H54 (cell line): Measurements from ENCODE around the gene PNMT.

ENCODE experiments used
- DNase-seq: peaks from one replicate; pipeline ENCODE4 v3.0.0; 2011; ENCODE audit warnings: low spot score, mixed read lengths; ENCODE audit not compliant: insufficient read length
- FAIRE-seq: peaks from 3 replicates; lab custom pipeline; 2011; peaks lifted over from hg19 to GRCh38; lab: Jason Lieb, UNC
- POLR2A ChIP-seq: IDR thresholded peaks from 2 replicates; pipeline ENCODE4 v1.6.1; 2011; ENCODE audit warnings: low read depth, mild to moderate bottlenecking, low read length

PNMT gene

DNA sequence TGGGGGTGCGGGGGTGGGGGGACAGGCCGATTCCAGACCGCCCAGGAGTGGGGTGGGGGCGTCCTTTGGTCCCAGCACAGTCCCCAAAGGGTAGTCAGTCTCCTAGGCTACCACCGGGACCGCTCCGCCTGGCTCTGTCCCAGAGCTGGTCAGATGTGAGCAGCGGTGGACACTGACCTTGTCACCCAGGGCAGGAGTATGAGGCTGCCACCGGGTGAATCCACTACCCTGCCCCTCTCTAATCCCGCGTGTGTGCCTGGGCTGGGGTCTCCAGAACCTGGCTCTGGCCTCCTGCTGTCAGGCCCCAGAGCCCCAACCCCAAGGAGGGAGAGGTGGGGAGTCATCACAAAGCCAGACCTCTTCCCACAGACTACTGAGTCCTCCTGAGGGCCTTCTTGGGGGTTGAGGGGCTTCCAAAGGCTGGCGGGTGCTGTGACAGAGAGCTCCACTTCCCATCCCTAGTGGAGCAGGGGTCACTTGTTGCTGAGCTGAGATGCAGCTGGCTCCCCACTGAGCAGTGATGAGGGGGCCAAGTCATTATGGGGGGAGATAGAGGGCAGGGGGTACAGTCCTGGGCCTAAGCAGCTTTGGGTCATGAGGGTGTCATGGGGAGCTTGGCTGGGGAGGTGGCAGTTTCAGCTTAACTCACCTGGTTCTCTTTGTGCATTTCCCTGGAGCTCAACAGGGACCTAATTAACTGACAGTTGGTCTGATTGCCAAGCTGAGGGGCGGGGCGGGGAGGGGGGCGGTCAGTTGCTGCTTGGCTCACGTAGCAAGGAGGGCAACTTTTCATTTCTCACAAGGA lies 40.3 kb upstream of the PNMT start:
- no peak for TF ChIP-seq POLR2A
- DNase-seq (no peak), FAIRE-seq (no peak)

DNA sequence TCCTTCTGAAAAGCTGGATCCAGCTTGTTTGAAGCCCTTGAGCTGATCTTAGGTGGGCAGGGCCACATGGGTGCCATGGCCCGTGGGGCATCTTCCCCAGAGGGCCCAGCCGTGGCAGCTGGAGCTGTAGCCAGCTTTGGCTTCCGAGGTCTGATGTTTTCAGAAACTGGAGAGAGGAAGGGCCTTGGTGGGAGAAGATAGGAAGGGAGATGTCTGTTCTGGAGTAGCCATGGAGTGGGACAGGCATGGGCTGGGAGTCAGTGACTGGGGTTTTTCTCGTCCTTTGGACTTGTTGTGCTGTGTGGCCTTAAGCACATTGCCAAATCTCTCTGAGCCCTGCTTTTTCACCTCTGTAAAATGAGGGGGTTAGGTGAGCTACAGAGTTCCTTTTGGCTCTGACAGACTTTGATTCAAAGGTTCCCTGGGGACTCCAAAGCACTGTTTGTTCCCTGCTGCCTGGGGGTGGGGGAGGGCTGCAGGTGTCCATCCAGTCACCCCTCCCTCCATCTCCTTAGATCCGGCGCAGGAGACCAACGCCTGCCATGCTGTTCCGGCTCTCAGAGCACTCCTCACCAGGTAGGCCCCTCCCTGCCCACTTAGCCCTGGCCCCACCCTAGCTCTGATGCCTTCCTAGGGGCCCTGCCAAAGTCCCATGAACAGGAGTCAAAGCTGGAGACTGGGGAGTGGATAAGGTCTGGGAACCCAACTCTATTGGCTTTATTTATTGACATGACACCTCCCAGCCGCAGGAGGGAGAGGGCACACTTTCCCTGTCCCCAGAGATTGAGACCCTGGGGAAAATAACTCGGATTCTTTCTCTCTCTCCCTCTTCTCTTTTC lies 39.4 kb upstream of the PNMT start:
- DNase-seq, result no peak
- FAIRE-seq, result no peak
- TF ChIP-seq POLR2A, result no peak

DNA sequence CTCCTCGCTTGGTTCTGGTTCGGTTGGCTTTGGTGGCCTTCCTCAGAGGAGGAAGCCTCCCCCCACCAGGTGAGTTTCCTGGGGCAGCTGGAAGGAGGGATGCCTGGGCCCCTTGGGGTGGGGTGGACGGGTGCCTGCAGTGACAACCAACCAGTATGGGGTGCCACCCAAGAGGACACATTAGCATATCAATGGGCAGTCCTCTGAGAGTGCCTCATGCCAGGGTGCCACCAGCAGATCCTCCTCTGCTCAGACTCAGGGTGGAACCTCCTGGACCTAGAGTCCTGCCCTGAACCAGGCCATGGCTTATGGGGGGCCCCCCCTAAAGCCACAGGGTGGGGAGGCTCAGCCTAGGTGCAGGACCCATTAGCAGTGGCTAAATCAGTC lies 38.8 kb upstream of the PNMT start:
- FAIRE-seq (no peak), DNase-seq (no peak)
- no peak for TF ChIP-seq POLR2A

GRCh38 chr17:39629898-39630297 lies 38.4 kb upstream of the PNMT start:
- no peak for FAIRE-seq
- no peak for TF ChIP-seq POLR2A
- DNase-seq, result no peak

- FAIRE-seq (no peak), DNase-seq (no peak)
- TF ChIP-seq POLR2A, result no peak
Measured at GRCh38 chr17:39631403-39631802, 36.9 kb upstream of the PNMT start.

DNA sequence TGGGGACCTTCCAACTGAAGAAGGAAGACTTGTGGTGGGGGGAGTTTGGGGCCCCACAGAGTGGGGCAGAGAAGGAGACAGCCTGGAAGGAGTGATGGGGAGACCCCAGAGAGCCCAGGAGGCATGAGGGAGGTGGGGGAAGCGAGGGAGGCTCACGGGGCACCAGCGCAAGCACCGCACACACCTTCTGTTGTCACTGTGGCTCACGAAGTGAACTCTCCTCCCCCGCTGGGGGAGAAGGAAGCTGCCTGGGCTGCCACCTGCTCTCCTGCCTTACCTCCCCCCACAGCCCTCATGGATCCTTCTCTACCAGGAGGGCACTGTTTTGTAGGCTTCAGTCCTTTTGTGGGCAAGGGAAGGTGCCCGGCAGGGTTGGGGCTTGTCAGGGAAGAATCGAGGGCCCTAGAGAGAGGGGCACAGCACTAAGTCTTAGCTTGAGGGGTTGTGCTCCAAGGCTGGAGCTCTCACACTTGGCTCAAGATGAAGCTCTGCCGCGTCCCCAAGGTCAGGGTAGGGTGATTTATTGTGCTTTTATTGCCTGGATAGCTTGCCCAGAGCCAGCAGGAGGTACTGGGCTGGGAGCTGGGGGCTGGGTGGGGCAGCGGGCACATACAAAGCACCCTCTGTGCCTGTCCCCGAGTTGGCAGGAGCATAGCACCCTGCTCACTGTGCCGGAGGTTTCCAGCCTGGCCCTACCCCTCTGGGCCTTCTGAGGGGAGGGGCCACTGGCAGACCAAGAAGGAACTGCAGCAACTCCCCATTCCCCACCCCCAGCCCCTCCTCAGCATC lies 35.9 kb upstream of the PNMT start:
- FAIRE-seq (no peak), DNase-seq (no peak)
- TF ChIP-seq POLR2A, result no peak

- no peak for FAIRE-seq
Measured at GRCh38 chr17:39633570-39634183, 34.6 kb upstream of the PNMT start.

GRCh38 chr17:39634384-39634871 lies 33.8 kb upstream of the PNMT start:
- DNase-seq (no peak), FAIRE-seq (no peak)

More at GRCh38 chr17:39633570-39634183, 34.6 kb upstream of the PNMT start:
- no peak for DNase-seq
- TF ChIP-seq POLR2A, result no peak

GRCh38 chr17:39635614-39636176 lies 32.6 kb upstream of the PNMT start:
- no peak for TF ChIP-seq POLR2A
- FAIRE-seq (no peak), DNase-seq (no peak)

More at GRCh38 chr17:39634384-39634871, 33.8 kb upstream of the PNMT start:
- TF ChIP-seq POLR2A, result no peak

DNA sequence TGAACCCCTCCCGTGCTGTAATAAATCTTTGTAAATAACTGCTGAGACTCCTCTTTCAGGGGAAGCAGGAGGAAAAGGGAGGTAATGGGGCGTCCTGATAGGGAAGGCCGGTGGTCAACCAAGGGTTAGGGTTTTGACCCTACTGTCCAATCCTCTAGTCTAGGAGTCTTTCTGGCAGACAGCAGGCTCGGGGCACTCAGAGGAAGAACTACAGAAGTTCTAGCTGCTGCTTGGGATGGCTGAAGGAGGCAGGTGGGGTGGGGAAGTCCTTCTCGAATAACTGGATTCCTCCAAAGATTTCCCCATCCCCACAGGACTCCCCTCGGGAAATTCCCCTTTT lies 31.7 kb upstream of the PNMT start:
- no peak for DNase-seq
- no peak for TF ChIP-seq POLR2A
- FAIRE-seq, result no peak

DNA sequence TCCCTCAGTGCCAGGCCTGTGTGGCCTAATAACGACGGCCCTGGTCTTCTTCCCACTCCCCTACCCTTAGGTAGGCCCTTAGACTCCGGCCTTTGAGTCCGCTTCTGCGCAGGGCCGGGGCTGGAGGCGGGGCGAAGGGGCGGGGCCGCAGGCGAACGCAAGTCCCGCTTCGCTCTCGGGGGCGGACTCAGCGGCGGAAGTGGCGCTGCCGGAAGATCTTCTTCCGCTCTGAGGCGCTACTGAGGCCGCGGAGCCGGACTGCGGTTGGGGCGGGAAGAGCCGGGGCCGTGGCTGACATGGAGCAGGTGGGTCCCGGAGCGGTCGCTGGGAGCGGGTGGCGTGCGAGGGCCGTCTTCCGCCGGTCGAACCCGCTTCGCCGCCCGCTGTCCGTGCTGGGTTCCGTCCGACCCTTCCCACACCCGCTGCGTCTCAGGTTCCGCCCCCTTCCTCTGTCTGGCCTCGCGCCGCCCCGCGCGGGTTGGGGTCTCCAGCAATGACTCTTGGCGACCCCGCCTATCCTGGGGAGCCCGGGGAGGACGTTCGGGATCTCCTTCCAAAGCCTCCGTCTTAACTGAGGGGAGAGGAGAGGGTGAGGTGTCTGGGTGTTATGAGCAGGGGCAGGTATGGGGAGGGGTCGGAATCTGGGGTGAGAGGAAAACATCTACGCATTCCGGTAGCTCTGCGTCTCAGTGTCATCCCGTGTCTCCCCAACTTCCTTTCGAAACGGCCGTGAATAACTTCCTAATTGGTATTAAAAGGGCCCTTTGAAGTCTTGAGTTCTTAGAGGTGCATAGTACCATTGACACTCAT lies 31.1 kb upstream of the PNMT start, which contains the start of gene STARD3:
Gene STARD3 (plus strand): TSS at position 218 of the 810 bp plus-strand sequence. CDS start 16,388 bp downstream, outside the sequence.
- peak; percentile 78; the same call in 1 of the 2 replicates for TF ChIP-seq POLR2A
- FAIRE-seq, result no peak
- peak; percentile 93 for DNase-seq

DNA sequence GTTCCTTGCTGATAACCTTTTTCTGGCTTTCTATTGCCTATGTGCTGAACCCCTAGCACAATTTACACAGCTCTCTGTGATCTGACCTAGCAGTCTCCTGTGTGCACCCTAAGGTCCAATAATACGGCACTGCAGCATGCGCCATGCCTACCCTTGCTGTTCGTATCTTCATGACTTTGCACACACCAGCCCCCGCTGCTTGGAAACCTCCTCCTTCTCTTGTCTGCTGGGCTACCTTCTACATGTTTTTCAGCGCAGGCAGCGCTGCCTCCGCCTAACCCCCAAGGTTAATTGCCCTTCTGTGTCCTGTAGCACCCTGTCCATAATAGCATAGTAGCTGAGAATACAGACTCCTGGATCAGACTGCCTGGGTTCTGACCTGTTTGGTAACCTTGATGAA lies 29.9 kb upstream of the PNMT start:
- no peak for FAIRE-seq

More for the DNA sequence above, 29.9 kb upstream of the PNMT start:
- DNase-seq, result no peak
- no peak for TF ChIP-seq POLR2A
